DMS53 treated with DMSO at 0.1 percent for 48 hours (cell line): ENCODE measurements around the gene DSCAML1.

Experiments
- DNase-seq: peaks from one replicate; lab custom pipeline; 2025; ENCODE audit not compliant: unreplicated experiment; lab: John Stamatoyannopoulos, UW

Gene DSCAML1

GRCh38 chr11:117593065-117593464 lies 204.0 kb downstream of the DSCAML1 start:
- no peak for DNase-seq

- no peak for DNase-seq
Observed at GRCh38 chr11:117591316-117592039, 205.5 kb downstream of the DSCAML1 start.

- no peak for DNase-seq
Observed at GRCh38 chr11:117589063-117589462, 208.0 kb downstream of the DSCAML1 start.

- DNase-seq = no peak
Observed at GRCh38 chr11:117588166-117588810, 208.7 kb downstream of the DSCAML1 start.

GRCh38 chr11:117587416-117587815 lies 209.6 kb downstream of the DSCAML1 start:
- DNase-seq = no peak

- no peak for DNase-seq
Observed at GRCh38 chr11:117586392-117586791, 210.6 kb downstream of the DSCAML1 start.

GRCh38 chr11:117585631-117586030 lies 211.4 kb downstream of the DSCAML1 start:
- DNase-seq = no peak

- DNase-seq = no peak
Observed at GRCh38 chr11:117584056-117584830, 212.8 kb downstream of the DSCAML1 start.

GRCh38 chr11:117583063-117583801 lies 213.8 kb downstream of the DSCAML1 start:
- DNase-seq = no peak

GRCh38 chr11:117582433-117582832 lies 214.6 kb downstream of the DSCAML1 start:
- no peak for DNase-seq

- no peak for DNase-seq
Observed at GRCh38 chr11:117580866-117581265, 216.2 kb downstream of the DSCAML1 start.

GRCh38 chr11:117579161-117579560 lies 217.9 kb downstream of the DSCAML1 start:
- DNase-seq = no peak

GRCh38 chr11:117575856-117576255 lies 221.2 kb downstream of the DSCAML1 start:
- DNase-seq = no peak

GRCh38 chr11:117574551-117574950 lies 222.5 kb downstream of the DSCAML1 start:
- no peak for DNase-seq

- DNase-seq = no peak
Observed at GRCh38 chr11:117573326-117573725, 223.7 kb downstream of the DSCAML1 start.

GRCh38 chr11:117572671-117573070 lies 224.3 kb downstream of the DSCAML1 start:
- DNase-seq = no peak

- peak; percentile 48 for DNase-seq
Observed at GRCh38 chr11:117572129-117572528, 224.9 kb downstream of the DSCAML1 start.

- no peak for DNase-seq
Observed at GRCh38 chr11:117570701-117571100, 226.3 kb downstream of the DSCAML1 start.

- no peak for DNase-seq
Observed at GRCh38 chr11:117569911-117570310, 227.1 kb downstream of the DSCAML1 start.

GRCh38 chr11:117565709-117566108 lies 231.3 kb downstream of the DSCAML1 start:
- no peak for DNase-seq

- DNase-seq = no peak
Observed at GRCh38 chr11:117564321-117564720, 232.7 kb downstream of the DSCAML1 start.
